Natural killer cell treated with Interleukin-12 subunit alpha and Interleukin-12 subunit beta and Interleukin-15 and Interleukin-18, amount 100 ng/mL, for 72 hours (primary cell): ENCODE data around the gene IL36B. TPM values are rescaled to one million over a fixed set of nuclear protein-coding genes. Genes with fewer than 3 reads are reported as not detected.

ENCODE experiments used
- ATAC-seq, 2 donors: fragments of 150-1000 bp; cut with Tn5 transposase in 1 of 2; sonication (Bioruptor Pico), chemical (Tn5 transposase) in 1 of 2; 2 replicates each; pipeline ENCODE4 v1.10.0; 2021
- DNase-seq: peaks from one replicate; pipeline ENCODE4 v3.0.0; 2022; ENCODE audit warnings: low spot score
- H3K27ac Mint-ChIP-seq, 2 donors: 1 replicate in 1 of 2; 2 replicates in 1 of 2; pipeline ENCODE4 v1.8.0; 2022; ENCODE audit warnings: mixed read lengths in 2 of 2, mild to moderate bottlenecking in 1 of 2, moderate library complexity in 1 of 2
- H3K27me3 Mint-ChIP-seq, 2 donors: 1 replicate in 1 of 2; 2 replicates in 1 of 2; pipeline ENCODE4 v1.8.0; 2022; ENCODE audit warnings: mixed read lengths in 2 of 2
- H3K36me3 Mint-ChIP-seq: one replicate; pipeline ENCODE4 v1.8.0; 2022; ENCODE audit warnings: mixed read lengths
- H3K4me1 Mint-ChIP-seq, 2 donors: 1 replicate in 1 of 2; 2 replicates in 1 of 2; pipeline ENCODE4 v1.8.0; 2022; ENCODE audit warnings: low read depth in 2 of 2, mixed read lengths in 2 of 2, mild to moderate bottlenecking in 1 of 2
- H3K4me3 Mint-ChIP-seq: one replicate; pipeline ENCODE4 v1.8.0; 2022; ENCODE audit warnings: mixed read lengths
- H3K9me3 Mint-ChIP-seq: 2 replicates; pipeline ENCODE4 v1.8.0; 2022; ENCODE audit warnings: mixed read lengths
- total RNA-seq, 2 donors: library from RNA; stranded (reverse); gene quantifications; one replicate each; pipeline ENCODE4 v1.2.3, GENCODE V29; 2022

The IL36B gene
- total RNA-seq, 2 donors from 2014 or later, result not detected

DNA sequence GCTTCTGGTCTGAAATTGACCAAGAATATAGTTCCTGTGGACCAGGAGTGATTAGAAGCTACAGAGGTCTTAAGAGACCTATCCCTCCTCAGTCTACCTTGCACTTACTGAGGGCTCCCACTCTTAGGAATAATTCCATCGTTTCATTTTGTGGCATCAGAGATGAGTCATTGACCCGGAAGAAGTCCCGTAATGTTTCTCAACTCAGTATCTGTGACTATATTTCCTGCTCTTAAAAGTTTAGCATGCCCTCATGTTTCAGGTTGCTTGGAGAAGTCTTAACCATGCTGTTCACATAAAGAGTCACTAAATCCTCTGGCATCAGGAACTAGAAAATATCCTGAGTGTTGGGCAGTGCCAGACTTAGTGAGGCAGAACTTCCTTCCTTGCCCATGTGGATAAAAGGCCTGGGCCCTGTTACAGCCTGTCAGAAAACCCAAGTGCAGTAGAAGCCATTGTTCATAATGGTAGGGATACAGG lies 47.6 kb downstream of the IL36B start, which contains the start of gene IL36A:
TSS of gene IL36A (plus strand) at position 430 of the 480 bp plus-strand sequence. CDS start 413 bp downstream, outside the sequence.
- H3K4me3 Mint-ChIP-seq, result no peak within 1 kb of the TSS
- no peaks in the 10 kb centered on the region for H3K4me1 Mint-ChIP-seq
- peaks cover 17% of the 10 kb centered on the region for H3K36me3 Mint-ChIP-seq
- H3K9me3 Mint-ChIP-seq, result peaks cover 10% of the 10 kb centered on the region
- peaks cover 18 to 22% of the 10 kb centered on the region in 2 donors for H3K27me3 Mint-ChIP-seq
- ATAC-seq, result no peak
- DNase-seq, result no peak
- H3K27ac Mint-ChIP-seq, result no peak within 1 kb of the TSS

DNA sequence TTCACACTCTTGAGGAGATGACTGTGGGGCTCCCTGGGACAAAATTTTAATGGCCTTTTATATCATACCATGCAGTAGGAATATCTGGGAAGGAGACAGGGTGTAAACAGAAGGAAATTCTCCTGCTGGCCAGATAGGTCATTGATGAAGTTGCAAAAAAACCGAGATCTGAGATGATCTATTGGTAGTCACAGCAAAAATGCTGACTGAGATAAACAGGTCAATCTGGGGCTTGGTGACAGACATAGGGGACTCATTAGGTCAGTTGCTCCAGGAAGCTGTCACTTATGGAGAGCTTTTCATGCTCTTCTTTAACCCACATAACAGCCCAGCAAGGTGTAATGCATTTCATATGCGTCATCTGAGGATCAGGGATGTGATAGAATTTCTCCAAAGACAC lies 50.0 kb downstream of the IL36B start:
- Mint-ChIP-seq H3K27me3 (peaks cover 19 to 22% of the 10 kb centered on the region in 2 donors), H3K4me3 (no peak overlapping the region), H3K27ac (no peak overlapping the region), H3K36me3 (peaks cover 18% of the 10 kb centered on the region), H3K4me1 (no peaks in the 10 kb centered on the region), H3K9me3 (peaks cover 16% of the 10 kb centered on the region)
- DNase-seq (no peak), ATAC-seq (no peak)

DNA sequence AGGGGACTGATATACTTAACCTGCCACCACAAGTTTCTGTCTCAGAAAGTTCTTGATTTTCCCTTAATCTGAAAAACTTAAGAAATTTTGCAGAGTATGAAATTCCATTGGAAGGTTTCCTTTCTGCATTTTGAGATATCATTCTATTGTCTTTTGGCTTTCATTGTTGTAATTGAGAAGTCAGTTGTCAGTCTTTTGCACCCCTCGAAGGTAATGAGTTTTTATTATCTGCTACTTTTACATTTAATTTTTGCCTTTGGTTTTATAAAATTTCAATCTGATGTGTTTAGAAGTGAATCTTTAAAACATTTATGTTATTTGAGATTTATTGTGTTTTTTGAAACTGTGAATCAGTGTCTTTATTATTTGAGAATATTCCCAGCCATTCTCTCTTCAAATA lies 52.2 kb downstream of the IL36B start:
- H3K27ac Mint-ChIP-seq, result no peak overlapping the region
- no peak overlapping the region for H3K4me3 Mint-ChIP-seq

DNA sequence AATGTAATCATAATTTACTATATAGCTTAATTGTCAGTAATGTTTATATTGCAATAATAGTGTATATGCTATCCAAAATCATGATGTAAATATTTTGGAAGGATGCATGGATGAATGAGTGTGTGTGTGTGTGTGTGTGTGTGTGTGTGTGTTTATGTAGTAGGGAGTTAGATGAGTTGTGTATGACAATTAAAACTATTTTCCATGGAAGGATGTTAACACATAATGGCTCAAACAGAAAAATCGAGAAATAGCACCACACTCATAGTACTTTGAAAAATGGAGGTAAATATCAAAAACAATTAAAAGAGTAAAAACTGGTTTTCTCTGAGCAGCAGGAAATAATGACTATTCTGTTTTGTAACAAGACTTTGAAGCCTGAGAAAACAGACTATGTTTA lies 55.5 kb downstream of the IL36B start:
- no peak for ATAC-seq
- Mint-ChIP-seq H3K27ac (no peak overlapping the region), H3K9me3 (peaks cover 22% of the 10 kb centered on the region), H3K36me3 (peaks cover 32% of the 10 kb centered on the region), H3K4me3 (no peak overlapping the region), H3K4me1 (peaks cover 0 to 4% of the 10 kb centered on the region in 2 donors), H3K27me3 (peaks cover 22 to 36% of the 10 kb centered on the region in 2 donors)
- DNase-seq, result no peak

More for the DNA sequence above, 52.2 kb downstream of the IL36B start:
- Mint-ChIP-seq H3K4me1 (peaks cover 0 to 4% of the 10 kb centered on the region in 2 donors), H3K36me3 (peaks cover 18% of the 10 kb centered on the region), H3K27me3 (peaks cover 14 to 16% of the 10 kb centered on the region in 2 donors), H3K9me3 (peaks cover 16% of the 10 kb centered on the region)
- ATAC-seq (no peak), DNase-seq (no peak)

DNA sequence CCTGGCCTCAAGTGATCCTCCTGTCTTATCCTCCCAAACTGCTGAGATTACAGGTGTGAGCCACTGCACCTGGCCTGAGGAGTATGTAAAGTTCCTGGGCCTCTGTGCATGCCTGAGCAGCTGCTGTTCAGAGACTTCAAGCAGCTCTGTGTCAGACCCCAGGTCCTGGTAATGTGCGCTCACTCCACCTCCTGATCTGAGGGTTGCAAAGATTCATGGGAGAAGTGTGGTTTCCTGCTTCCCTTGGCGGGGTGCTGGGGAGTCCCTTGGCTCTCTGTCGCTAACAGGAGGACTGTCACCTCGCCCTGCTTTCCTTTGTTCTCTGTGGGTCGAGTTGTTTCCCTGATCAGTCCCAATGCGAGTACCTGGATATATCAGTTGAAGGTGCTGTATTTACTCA lies 56.0 kb downstream of the IL36B start:
- no peak for DNase-seq
- Mint-ChIP-seq H3K9me3 (peaks cover 23% of the 10 kb centered on the region), H3K27me3 (peaks cover 20 to 36% of the 10 kb centered on the region in 2 donors), H3K27ac (no peak overlapping the region), H3K36me3 (peaks cover 33% of the 10 kb centered on the region), H3K4me1 (peaks cover 0 to 4% of the 10 kb centered on the region in 2 donors), H3K4me3 (no peak overlapping the region)
- ATAC-seq, result peak; percentile 59 to 62

DNA sequence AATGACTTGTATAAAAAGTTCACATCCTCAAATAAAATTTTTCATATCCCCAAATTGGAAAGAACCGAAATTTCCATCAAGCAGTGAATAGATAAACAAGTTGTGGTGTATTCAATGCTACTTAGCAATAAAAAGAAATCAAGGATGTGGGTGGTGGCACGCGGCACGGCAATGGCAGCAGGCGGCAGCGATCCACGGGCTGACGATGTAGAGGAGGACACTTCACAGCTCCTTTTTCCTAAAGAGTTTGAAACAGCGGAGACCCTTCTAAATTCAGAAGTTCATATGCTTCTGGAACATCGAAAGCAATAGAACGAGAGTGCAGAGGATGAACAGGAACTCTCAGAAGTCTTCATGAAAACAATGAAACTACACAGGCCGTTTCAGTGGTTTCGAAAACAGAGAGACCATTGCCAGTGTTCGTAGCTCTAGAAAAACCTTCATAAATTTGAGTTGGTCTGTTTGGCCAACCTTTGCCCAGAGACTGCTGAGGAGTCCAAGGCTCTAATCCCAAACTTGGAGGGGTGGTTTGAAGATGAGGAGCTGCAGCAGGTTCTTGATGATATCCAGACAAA lies 57.2 kb downstream of the IL36B start:
- DNase-seq (no peak), ATAC-seq (no peak)
- Mint-ChIP-seq H3K4me3 (peak overlapping the region; percentile 25), H3K9me3 (peaks cover 15% of the 10 kb centered on the region), H3K36me3 (peaks cover 21% of the 10 kb centered on the region), H3K4me1 (peaks cover 0 to 4% of the 10 kb centered on the region in 2 donors), H3K27me3 (peaks cover 14 to 24% of the 10 kb centered on the region in 2 donors), H3K27ac (no peak overlapping the region)

DNA sequence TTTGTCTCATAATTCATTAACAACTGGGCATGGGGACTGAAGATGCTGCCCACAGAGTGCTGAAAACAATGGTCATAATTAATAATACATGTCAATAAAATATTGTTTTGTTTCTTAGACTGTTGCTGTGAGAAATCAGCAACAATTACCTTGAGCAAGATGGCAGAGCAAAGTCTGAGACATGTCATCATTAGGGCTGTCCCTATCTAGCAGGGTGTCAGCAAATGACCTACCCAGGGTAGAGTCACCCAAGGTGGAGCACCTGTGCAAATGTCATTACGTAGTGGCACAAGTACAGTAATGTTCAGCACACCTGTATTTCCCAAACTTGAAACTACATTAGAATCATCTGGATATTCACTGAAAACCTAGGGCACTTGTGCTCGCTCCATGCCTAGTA lies 58.0 kb downstream of the IL36B start:
- peaks cover 0 to 4% of the 10 kb centered on the region in 2 donors for H3K4me1 Mint-ChIP-seq
- H3K27me3 Mint-ChIP-seq, result peaks cover 14 to 24% of the 10 kb centered on the region in 2 donors
- ATAC-seq (no peak), DNase-seq (no peak)
- no peak overlapping the region for H3K27ac Mint-ChIP-seq
- H3K36me3 Mint-ChIP-seq, result peaks cover 21% of the 10 kb centered on the region
- peaks cover 12% of the 10 kb centered on the region for H3K9me3 Mint-ChIP-seq
- no peak overlapping the region for H3K4me3 Mint-ChIP-seq

DNA sequence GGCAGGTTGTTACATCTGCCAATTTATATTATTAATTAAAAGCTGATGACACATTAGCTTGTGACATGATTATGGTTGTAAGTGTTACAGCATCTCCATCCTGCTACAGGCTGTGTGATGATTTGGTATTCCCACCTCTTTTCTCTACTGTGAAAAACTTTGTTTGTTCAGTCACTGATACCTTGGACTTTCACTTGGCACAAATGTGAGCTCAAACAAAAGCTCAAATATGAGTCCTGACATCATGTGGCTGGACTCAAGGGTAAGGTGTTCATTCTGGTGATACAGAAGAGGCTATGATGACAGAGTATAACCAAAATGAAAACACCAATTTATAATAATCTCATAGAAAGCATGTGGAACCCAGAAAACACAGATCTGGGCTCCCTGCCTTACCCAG lies 58.8 kb downstream of the IL36B start:
- no peak for DNase-seq
- peaks cover 0 to 4% of the 10 kb centered on the region in 2 donors for H3K4me1 Mint-ChIP-seq
- H3K27ac Mint-ChIP-seq, result no peak overlapping the region
- no peak for ATAC-seq
- H3K4me3 Mint-ChIP-seq, result no peak overlapping the region
- H3K27me3 Mint-ChIP-seq, result peaks cover 11 to 24% of the 10 kb centered on the region in 2 donors
- peaks cover 23% of the 10 kb centered on the region for H3K36me3 Mint-ChIP-seq
- peaks cover 10% of the 10 kb centered on the region for H3K9me3 Mint-ChIP-seq

DNA sequence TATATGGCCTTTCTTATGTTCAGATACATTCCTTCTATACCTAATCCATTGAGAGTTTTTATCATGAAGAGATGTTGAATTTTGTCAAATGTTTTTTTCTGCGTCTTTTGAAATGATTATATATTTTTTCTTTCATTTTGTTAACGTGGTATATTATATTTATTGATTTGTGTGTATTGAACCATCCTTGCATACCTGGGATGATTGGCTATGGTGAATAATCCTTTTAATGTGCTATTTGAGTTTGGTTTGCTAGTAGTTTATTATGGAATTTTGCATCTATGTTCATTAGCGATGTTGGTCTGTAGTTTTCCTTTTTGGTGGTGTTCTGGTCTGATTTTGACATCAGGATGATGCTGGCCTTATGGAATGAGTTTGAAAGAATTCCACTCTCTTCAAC lies 63.1 kb downstream of the IL36B start:
- H3K4me3 Mint-ChIP-seq, result no peak overlapping the region
- peaks cover 5 to 10% of the 10 kb centered on the region in 2 donors for H3K4me1 Mint-ChIP-seq
- H3K9me3 Mint-ChIP-seq, result peaks cover 7% of the 10 kb centered on the region
- DNase-seq, result no peak
- peaks cover 9 to 24% of the 10 kb centered on the region in 2 donors for H3K27me3 Mint-ChIP-seq
- no peak for ATAC-seq
- peaks cover 23% of the 10 kb centered on the region for H3K36me3 Mint-ChIP-seq
- no peak overlapping the region for H3K27ac Mint-ChIP-seq

DNA sequence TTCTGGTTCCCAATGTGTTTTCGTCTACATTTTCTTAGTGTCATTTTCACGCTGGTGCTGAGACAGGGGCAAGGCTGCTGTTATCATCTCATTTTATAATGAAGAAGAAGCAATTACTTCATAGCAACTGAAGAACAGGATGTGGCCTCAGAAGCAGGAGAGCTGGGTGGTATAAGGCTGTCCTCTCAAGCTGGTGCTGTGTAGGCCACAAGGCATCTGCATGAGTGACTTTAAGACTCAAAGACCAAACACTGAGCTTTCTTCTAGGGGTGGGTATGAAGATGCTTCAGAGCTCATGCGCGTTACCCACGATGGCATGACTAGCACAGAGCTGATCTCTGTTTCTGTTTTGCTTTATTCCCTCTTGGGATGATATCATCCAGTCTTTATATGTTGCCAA lies 67.6 kb downstream of the IL36B start:
- ATAC-seq (peak; percentile 65 to 76), DNase-seq (no peak)
- Mint-ChIP-seq H3K27ac (no peak overlapping the region), H3K27me3 (no peaks in the 10 kb centered on the region), H3K9me3 (no peaks in the 10 kb centered on the region), H3K4me1 (peaks cover 11 to 14% of the 10 kb centered on the region in 2 donors), H3K4me3 (no peak overlapping the region), H3K36me3 (peaks cover 6% of the 10 kb centered on the region)

DNA sequence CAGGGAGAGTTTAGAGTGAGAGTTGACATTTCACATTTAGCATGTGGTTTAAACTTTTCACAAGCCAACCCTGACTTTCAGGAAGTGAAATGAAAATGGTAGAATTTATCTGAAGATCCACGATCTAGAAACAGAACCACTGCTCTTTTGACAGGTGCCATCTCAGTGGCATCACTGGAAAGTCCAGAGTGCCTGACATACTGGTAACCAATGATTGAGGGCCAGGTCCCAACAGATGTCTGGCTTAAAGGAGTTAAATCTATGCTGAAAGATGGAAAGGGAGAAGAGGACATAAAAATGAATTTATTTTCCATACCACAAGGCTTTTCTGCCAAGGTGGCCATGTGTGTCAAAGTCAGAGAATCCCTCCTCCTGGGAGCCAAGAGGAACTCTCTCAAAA lies 72.1 kb downstream of the IL36B start:
- H3K9me3 Mint-ChIP-seq, result no peaks in the 10 kb centered on the region
- no peak overlapping the region for H3K27ac Mint-ChIP-seq
- H3K4me1 Mint-ChIP-seq, result peaks cover 12 to 15% of the 10 kb centered on the region in 2 donors
- ATAC-seq (no peak), DNase-seq (no peak)
- H3K4me3 Mint-ChIP-seq, result no peak overlapping the region
- peaks cover 4 to 15% of the 10 kb centered on the region in 2 donors for H3K27me3 Mint-ChIP-seq
- no peaks in the 10 kb centered on the region for H3K36me3 Mint-ChIP-seq

DNA sequence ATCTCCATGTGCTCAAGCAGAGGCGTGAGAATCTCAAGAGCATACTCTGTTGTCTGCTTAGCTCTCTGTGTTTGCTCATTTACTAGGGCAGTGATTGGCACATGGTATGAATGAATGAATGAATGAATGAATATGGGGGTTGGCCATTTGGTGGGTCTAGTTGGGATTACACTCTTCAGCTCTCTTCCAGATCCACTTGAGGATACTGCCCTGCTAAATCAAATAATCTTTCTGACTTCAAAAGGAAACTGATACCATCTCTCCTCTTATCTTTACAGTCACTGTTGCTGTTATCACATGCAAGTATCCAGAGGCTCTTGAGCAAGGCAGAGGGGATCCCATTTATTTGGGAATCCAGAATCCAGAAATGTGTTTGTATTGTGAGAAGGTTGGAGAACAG lies 72.9 kb downstream of the IL36B start:
- peaks cover 4 to 15% of the 10 kb centered on the region in 2 donors for H3K27me3 Mint-ChIP-seq
- no peaks in the 10 kb centered on the region for H3K9me3 Mint-ChIP-seq
- no peaks in the 10 kb centered on the region for H3K36me3 Mint-ChIP-seq
- H3K4me3 Mint-ChIP-seq, result no peak overlapping the region
- DNase-seq (no peak), ATAC-seq (no peak)
- peaks cover 7 to 11% of the 10 kb centered on the region in 2 donors for H3K4me1 Mint-ChIP-seq
- H3K27ac Mint-ChIP-seq, result no peak overlapping the region

DNA sequence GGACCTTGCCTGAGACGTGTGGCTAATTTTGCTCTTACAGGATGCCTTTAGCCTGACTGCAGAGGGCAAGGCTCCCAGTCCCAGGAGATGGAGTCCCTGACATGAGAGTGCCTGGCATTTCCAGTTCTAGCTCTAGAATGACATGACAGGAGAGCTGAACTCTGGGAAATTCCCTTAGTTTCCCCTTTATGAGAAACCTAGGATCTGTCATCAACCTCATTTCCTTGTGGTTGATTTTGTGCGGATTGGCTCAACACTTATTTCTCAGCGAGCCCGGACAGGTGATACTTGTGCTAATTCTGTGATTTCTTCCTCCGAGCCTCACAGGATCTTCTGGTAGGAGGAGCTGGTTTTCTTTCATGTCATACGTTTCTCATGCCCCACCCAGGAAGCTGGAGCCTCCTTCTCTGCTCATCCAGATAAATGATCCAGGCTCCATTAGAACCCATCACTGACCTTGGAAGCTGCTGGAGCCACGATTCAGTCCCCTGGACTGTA lies 75.1 kb downstream of the IL36B start, which contains the start of gene IL36G:
TSS of gene IL36G (plus strand) at position 448 of the 498 bp plus-strand sequence. CDS start 633 bp downstream, outside the sequence.
- Mint-ChIP-seq H3K36me3 (no peaks in the 10 kb centered on the region), H3K27me3 (peaks cover 6 to 17% of the 10 kb centered on the region in 2 donors), H3K4me3 (no peak within 1 kb of the TSS)

More for the DNA sequence above, 75.1 kb downstream of the IL36B start, which contains the start of gene IL36G:
- peaks cover 6 to 10% of the 10 kb centered on the region in 2 donors for H3K4me1 Mint-ChIP-seq
- H3K9me3 Mint-ChIP-seq, result no peaks in the 10 kb centered on the region
- H3K27ac Mint-ChIP-seq, result no peak within 1 kb of the TSS
- DNase-seq, result no peak
- peak; percentile 36 to 55 for ATAC-seq
